Measurements from ENCODE around the gene OR56A4. TPM values are rescaled to one million over a fixed set of nuclear protein-coding genes. Genes with fewer than 3 reads are reported as not detected.

The OR56A4 gene
- total RNA-seq, 1 donor from 2014 or later, result 0.08 TPM

DNA sequence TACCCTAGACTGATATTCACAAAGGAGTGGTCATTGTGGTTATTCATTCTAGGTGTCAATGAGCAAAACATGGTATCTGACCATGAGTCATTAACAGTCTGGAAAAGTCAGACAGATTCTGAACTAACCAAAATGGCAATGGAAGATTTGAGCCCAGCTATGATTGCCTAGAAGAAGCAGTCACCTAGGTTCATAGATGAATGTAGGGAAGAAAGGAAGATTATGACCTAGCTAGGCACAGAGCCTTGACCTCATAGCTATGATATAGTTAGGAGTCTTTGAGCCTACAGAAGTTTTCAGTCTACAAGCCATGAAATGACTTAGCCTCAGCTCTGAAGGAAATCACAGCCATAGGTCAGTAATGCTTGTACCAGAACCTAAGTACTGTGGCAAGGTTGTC, 351 bp downstream of the OR56A4 start:
- no peaks in the 10 kb centered on the region for H3K4me1 Mint-ChIP-seq (ENCODE audit: unreplicated experiment)
- H3K9me3 Mint-ChIP-seq (ENCODE audit: unreplicated experiment), result no peaks in the 10 kb centered on the region
- TF ChIP-seq, protein P1, sequence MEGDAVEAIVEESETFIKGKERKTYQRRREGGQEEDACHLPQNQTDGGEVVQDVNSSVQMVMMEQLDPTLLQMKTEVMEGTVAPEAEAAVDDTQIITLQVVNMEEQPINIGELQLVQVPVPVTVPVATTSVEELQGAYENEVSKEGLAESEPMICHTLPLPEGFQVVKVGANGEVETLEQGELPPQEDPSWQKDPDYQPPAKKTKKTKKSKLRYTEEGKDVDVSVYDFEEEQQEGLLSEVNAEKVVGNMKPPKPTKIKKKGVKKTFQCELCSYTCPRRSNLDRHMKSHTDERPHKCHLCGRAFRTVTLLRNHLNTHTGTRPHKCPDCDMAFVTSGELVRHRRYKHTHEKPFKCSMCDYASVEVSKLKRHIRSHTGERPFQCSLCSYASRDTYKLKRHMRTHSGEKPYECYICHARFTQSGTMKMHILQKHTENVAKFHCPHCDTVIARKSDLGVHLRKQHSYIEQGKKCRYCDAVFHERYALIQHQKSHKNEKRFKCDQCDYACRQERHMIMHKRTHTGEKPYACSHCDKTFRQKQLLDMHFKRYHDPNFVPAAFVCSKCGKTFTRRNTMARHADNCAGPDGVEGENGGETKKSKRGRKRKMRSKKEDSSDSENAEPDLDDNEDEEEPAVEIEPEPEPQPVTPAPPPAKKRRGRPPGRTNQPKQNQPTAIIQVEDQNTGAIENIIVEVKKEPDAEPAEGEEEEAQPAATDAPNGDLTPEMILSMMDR (IDR thresholded peaks at IDR 0.05), result no peak
- H3K27ac Mint-ChIP-seq (ENCODE audit: unreplicated experiment), result no peak overlapping the region
- H3K4me3 Mint-ChIP-seq (ENCODE audit: unreplicated experiment), result no peak overlapping the region
- H3K36me3 Mint-ChIP-seq (ENCODE audit: unreplicated experiment), result no peaks in the 10 kb centered on the region
- DNase-seq (ENCODE audit: extremely low spot score, unreplicated experiment), result no peak
- H3K27me3 Mint-ChIP-seq (ENCODE audit: unreplicated experiment), result peaks cover 7% of the 10 kb centered on the region

DNA sequence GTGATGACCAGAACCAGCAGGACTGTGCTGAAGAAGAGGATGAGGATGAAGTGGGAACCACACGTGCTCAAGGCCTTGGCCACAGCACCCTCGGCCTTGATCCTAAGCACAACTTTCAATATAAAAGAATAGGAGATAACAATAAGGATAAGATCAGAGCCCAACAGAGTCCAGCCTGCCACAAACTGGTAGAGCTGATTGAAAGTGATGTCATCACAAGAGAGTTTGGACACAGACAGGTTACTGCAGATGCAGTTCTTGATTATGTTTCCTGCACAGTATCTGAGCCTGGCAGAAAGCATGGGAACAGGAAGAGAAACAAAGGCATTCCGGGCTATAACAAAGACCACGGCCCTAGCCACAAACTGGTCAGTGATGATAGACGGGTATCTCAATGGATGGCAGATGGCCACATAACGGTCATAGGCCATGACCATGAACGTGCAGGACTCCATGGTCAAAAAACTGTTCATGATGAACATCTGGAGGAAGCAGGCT, 4.5 kb downstream of the OR56A4 start:
- TF ChIP-seq, protein P1 (IDR thresholded peaks at IDR 0.05), result no peak
- H3K27me3 Mint-ChIP-seq (ENCODE audit: unreplicated experiment), result no peaks in the 10 kb centered on the region

DNA sequence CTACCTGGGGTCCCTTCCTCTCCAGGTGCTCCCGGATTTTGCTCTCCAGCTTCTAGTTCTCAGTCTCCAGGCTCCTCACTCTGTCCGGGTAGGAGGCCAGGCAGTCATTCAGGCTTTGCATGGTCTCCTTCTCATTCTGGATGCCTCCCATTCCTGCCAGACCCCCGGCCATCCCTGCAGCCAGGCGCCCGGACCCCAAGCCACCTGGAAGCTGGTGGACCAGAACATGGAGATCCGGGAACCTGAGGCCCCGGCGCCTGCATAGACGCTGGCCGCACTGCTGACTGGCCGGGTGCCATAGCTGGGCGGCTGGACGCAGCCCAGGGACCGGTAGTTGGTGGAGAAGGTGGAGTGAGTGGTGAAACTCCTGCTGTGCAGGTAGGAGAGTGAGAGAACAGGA, 12.0 kb downstream of the OR56A4 start:
- Mint-ChIP-seq H3K9me3 (ENCODE audit: unreplicated experiment) (no peaks in the 10 kb centered on the region), H3K4me1 (ENCODE audit: unreplicated experiment) (no peaks in the 10 kb centered on the region)
- TF ChIP-seq, protein P1 (IDR thresholded peaks at IDR 0.05), result no peak

More for the DNA sequence above, 4.5 kb downstream of the OR56A4 start:
- H3K27ac Mint-ChIP-seq (ENCODE audit: unreplicated experiment), result no peak overlapping the region
- no peaks in the 10 kb centered on the region for H3K4me1 Mint-ChIP-seq (ENCODE audit: unreplicated experiment)
- H3K9me3 Mint-ChIP-seq (ENCODE audit: unreplicated experiment), result no peaks in the 10 kb centered on the region
- DNase-seq (ENCODE audit: extremely low spot score, unreplicated experiment), result no peak
- no peak overlapping the region for H3K4me3 Mint-ChIP-seq (ENCODE audit: unreplicated experiment)
- H3K36me3 Mint-ChIP-seq (ENCODE audit: unreplicated experiment), result no peaks in the 10 kb centered on the region

DNA sequence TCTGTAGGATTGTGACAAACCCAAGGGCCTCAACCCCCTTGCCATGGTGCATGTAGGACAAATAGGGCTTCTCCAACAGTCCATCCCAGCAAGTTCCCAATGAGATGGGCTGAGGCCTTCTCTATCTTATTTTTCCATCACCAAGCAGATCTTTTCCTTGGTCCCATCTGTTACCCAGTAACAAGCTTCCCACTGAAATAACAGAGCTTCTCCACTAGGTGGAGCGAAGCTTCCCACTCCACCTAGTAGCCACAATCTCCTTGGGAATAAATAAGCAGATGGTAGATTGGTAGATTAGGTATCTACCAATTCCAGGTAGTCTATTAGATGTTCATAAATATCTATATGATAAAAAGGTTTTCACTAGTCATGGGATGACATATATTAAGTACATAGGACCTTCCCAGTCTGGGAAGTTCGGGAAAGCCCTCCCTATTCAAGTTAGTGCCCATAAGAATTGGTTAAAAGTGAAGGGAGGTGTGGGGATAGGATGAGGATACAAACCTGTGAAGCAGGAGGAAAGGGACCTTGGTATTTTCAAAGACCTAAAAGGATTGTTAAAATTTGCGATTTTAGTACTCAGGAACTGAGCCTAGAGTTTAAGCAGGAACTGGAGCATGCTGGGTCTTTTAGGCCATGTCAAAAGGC, 14.0 kb downstream of the OR56A4 start:
- H3K4me1 Mint-ChIP-seq (ENCODE audit: unreplicated experiment), result no peaks in the 10 kb centered on the region
- H3K4me3 Mint-ChIP-seq (ENCODE audit: unreplicated experiment), result no peak overlapping the region
- DNase-seq (ENCODE audit: extremely low spot score, unreplicated experiment), result no peak
- no peaks in the 10 kb centered on the region for H3K9me3 Mint-ChIP-seq (ENCODE audit: unreplicated experiment)
- TF ChIP-seq, protein P1 (IDR thresholded peaks at IDR 0.05), result peak; percentile 52
- H3K27me3 Mint-ChIP-seq (ENCODE audit: unreplicated experiment), result peaks cover 3% of the 10 kb centered on the region
- H3K27ac Mint-ChIP-seq (ENCODE audit: unreplicated experiment), result no peak overlapping the region
- H3K36me3 Mint-ChIP-seq (ENCODE audit: unreplicated experiment), result no peaks in the 10 kb centered on the region

More for the DNA sequence above, 12.0 kb downstream of the OR56A4 start:
- Mint-ChIP-seq H3K27me3 (ENCODE audit: unreplicated experiment) (no peaks in the 10 kb centered on the region), H3K27ac (ENCODE audit: unreplicated experiment) (no peak overlapping the region), H3K36me3 (ENCODE audit: unreplicated experiment) (no peaks in the 10 kb centered on the region), H3K4me3 (ENCODE audit: unreplicated experiment) (no peak overlapping the region)
- no peak for DNase-seq (ENCODE audit: extremely low spot score, unreplicated experiment)

DNA sequence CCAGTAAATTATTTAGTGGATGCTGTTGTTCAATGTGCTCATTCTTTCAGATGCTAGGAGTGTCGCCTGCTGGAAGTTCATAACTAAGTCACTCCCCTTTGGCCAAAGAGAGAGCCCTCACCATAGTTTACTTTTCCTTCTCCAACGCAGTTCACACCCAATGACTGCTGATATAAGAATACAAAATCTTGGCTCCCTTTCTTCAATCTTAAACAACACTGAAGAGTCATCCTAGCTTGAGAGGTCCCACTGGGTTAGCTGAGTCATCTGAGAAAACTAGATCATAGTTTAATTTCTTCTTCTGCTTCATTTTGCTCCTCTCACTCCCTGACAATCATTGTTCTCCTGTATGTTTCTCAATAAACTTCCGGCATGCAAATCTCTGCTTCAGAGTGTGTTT, 14.6 kb downstream of the OR56A4 start:
- H3K9me3 Mint-ChIP-seq (ENCODE audit: unreplicated experiment), result no peaks in the 10 kb centered on the region
- no peaks in the 10 kb centered on the region for H3K36me3 Mint-ChIP-seq (ENCODE audit: unreplicated experiment)
- peaks cover 3% of the 10 kb centered on the region for H3K27me3 Mint-ChIP-seq (ENCODE audit: unreplicated experiment)
- DNase-seq (ENCODE audit: extremely low spot score, unreplicated experiment), result no peak
- no peaks in the 10 kb centered on the region for H3K4me1 Mint-ChIP-seq (ENCODE audit: unreplicated experiment)
- H3K4me3 Mint-ChIP-seq (ENCODE audit: unreplicated experiment), result no peak overlapping the region
- TF ChIP-seq, protein P1 (IDR thresholded peaks at IDR 0.05), result no peak
- no peak overlapping the region for H3K27ac Mint-ChIP-seq (ENCODE audit: unreplicated experiment)
